Subcutaneous adipose tissue (tissue), 4 donors: ENCODE results near the gene BCAN. TPM values are rescaled to one million over a fixed set of nuclear protein-coding genes. Genes with fewer than 3 reads are reported as not detected.

Experiments used
- total RNA-seq, 4 donors: library from RNA; depleted of rRNA; stranded (reverse); fragments of >200 nt; gene quantifications; one replicate each; pipeline ENCODE4 v1.1.0, GENCODE V29; 2016
- TF ChIP-seq, protein P1 (sequence below): fragments of 450-650 bp; IDR thresholded peaks from one replicate; pipeline ENCODE4 v1.5.1; 2016; ENCODE audit warnings: low read depth, mild to moderate bottlenecking, control low read depth, antibody characterized with exemption, moderate library complexity

The BCAN gene
- total RNA-seq, 4 donors from 2014 or later: not detected

DNA sequence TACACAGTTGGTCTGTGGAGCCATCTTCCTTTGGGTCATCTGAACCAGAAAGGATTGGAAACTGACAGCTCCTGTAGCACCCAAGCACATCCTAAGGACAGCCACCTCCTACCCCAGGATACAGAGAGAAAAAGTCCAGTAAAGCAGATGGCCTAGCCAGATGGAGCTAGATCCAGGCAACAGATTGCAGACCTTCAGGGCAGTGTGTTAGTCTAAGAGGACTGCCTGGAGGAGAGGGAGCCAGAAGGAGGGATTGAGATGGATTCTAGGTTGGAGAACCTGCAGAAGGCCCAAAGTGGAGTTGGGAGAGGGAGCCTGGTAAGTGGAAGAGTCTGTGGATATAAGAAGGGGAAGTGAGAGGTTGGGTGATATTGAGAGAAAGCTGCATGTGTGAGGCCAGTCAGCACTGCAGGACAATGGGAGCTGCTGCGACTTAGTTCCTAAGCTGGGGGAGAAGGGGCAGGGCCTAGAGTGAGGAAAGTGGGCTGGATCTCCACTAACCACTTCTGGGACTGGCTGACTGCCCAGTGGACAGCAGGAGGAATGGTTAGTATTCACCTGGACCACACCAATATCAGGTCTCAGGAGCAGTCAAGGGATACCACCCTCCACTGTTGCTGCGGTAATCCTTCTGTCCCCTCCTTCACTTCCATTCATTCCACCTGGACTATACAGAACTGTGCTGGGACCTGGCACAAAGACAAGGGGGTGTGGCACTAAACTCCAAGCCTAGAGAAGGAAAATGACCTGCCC is 13.4 kb downstream of the BCAN start:
- TF ChIP-seq, protein P1, sequence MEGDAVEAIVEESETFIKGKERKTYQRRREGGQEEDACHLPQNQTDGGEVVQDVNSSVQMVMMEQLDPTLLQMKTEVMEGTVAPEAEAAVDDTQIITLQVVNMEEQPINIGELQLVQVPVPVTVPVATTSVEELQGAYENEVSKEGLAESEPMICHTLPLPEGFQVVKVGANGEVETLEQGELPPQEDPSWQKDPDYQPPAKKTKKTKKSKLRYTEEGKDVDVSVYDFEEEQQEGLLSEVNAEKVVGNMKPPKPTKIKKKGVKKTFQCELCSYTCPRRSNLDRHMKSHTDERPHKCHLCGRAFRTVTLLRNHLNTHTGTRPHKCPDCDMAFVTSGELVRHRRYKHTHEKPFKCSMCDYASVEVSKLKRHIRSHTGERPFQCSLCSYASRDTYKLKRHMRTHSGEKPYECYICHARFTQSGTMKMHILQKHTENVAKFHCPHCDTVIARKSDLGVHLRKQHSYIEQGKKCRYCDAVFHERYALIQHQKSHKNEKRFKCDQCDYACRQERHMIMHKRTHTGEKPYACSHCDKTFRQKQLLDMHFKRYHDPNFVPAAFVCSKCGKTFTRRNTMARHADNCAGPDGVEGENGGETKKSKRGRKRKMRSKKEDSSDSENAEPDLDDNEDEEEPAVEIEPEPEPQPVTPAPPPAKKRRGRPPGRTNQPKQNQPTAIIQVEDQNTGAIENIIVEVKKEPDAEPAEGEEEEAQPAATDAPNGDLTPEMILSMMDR: no peak

DNA sequence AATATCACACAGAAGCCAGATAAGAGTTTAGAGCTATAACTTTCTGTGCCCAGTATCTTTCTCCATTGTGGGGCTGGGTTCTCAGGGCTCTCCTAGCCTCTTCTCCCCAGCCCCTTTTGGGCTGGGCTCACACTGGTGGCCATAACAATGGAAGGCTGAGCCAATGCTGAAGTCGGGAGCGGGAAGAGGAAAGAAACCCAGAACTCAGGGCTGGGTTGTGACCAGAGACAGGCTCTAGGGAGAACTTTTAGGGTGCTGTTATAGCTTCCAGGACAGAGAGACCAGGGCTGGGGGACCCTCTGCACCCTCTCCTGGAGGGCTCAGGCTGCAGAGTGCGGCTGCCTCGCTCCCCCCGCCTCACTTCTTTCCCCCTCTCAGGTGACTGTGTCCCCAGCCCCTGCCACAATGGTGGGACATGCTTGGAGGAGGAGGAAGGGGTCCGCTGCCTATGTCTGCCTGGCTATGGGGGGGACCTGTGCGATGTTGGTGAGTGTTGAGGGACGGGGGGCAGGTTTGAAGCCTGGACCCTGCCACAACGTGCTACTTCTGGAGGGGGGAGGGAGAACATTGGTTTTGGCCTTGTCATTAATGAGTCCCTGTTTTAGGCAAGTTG is 14.1 kb downstream of the BCAN start:
- TF ChIP-seq, protein P1: no peak

DNA sequence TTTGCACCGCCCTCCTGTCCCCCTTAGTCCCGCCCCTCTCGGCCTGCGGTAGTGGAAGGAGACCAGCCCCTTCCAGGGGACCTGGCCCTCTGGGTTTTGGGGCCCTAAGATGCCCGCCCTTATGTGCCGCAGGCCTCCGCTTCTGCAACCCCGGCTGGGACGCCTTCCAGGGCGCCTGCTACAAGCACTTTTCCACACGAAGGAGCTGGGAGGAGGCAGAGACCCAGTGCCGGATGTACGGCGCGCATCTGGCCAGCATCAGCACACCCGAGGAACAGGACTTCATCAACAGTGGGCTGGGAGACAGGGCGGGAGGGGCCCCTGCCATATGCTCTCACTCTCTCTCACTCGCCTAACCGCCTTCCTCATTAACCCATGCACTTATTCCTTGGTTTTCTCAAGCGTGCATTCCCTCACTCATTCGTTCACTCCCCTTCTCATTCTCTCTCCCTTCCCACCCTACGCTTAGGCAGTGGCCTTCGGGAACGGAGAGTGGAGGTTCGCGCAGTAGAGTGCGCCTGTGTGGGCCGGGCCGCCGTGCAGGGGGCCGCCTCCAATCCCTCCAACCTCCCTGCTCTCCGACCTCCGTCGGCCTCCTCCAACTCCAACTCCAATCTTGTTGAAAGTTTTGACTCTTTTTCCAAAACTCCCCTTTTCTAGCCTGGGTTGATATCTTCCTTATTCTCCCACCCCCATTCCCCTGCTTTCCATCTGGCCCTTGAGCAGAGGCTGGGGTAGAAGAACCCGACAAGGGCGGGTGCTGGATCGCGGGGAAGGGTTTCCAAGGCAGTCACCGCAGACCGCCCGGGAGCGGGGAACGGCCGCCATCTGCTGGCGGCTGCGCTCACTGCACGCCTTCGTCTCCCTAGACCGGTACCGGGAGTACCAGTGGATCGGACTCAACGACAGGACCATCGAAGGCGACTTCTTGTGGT is 15.2 kb downstream of the BCAN start:
- TF ChIP-seq, protein P1: peak; percentile 63

DNA sequence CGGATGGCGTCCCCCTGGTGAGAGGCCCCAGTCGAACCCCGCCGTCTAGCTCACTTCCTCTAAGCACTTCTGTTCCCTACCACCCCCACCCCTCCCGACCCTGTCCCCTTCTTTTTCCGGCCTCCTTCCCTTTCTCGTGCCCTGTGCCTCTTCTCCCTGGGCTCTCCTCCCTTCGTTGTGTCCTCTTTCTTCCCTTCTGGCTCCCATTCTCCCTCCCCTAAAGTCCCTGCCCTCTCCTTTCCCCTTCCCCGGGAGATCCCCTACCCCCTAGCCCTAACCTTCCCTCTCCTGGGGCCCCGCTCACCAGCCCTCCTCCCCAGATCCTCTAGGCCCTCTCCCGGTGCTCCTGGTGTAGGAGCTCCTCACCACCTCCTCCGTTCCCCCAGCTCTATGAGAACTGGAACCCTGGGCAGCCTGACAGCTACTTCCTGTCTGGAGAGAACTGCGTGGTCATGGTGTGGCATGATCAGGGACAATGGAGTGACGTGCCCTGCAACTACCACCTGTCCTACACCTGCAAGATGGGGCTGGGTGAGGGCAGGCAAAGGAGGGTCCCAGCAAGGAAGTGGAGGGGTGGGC is 15.9 kb downstream of the BCAN start:
- TF ChIP-seq, protein P1: no peak

DNA sequence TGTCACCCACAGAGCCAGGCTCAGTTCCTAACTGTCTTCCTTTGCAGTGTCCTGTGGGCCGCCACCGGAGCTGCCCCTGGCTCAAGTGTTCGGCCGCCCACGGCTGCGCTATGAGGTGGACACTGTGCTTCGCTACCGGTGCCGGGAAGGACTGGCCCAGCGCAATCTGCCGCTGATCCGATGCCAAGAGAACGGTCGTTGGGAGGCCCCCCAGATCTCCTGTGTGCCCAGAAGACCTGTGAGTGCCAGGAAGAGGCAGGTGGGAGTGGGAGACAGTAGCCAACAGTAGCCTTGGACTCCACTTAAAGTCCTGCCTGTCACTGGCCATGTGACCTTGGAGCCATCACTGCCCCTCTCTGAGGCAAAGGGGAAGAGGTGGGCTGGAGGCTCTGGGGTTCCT is 16.6 kb downstream of the BCAN start:
- TF ChIP-seq, protein P1: no peak

DNA sequence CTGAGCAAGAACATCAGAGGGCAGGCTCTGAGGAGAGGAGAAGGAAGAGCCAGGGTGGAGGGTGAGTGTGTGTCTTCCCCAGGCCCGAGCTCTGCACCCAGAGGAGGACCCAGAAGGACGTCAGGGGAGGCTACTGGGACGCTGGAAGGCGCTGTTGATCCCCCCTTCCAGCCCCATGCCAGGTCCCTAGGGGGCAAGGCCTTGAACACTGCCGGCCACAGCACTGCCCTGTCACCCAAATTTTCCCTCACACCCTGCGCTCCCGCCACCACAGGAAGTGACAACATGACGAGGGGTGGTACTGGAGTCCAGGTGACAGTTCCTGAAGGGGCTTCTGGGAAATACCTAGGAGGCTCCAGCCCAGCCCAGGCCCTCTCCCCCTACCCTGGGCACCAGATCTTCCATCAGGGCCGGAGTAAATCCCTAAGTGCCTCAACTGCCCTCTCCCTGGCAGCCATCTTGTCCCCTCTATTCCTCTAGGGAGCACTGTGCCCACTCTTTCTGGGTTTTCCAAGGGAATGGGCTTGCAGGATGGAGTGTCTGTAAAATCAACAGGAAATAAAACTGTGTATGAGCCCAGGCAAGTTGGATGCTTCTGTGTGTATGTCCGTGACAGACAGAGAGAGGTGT is 17.1 kb downstream of the BCAN start:
- TF ChIP-seq, protein P1: no peak
